Pancreas (tissue), 10 donors: ENCODE data around the gene C16orf92. TPM values are rescaled to one million over a fixed set of nuclear protein-coding genes. Genes with fewer than 3 reads are reported as not detected.

ENCODE experiments used
- ATAC-seq, 4 donors: fragments of 200-7000 bp; cut with Tn5 transposase; one replicate each; pipeline versions ENCODE4 v1.8.0 to v1.9.1; 2020; ENCODE audit warnings: mild to moderate bottlenecking in 4 of 4, moderate library complexity in 4 of 4
- DNase-seq, 6 donors: peaks; one replicate each; pipeline ENCODE4 v3.0.0-alpha.2; 2020
- FAIRE-seq: peaks from 2 replicates; lab custom pipeline; 2012; peaks lifted over from hg19 to GRCh38; lab: Jason Lieb, UNC
- H3K27ac ChIP-seq, 4 donors: fragments of 200-600 bp; sonication (generic); 1 replicate in 3 of 4; 2 replicates in 1 of 4; pipeline versions ENCODE4 v1.5.0 to v1.8.0; 2020
- H3K27me3 ChIP-seq, 4 donors: fragments of 200-600 bp; one replicate each; pipeline ENCODE4 v1.8.0; 2021
- H3K36me3 ChIP-seq, 3 donors: fragments of 200-600 bp; sonication (generic) in 1 of 3; one replicate each; pipeline versions ENCODE4 v1.5.0 to v1.8.0; 2020 to 2021
- H3K4me1 ChIP-seq, 3 donors: fragments of 200-600 bp; one replicate each; pipeline ENCODE4 v1.8.0; 2021
- H3K4me3 ChIP-seq, 4 donors: fragments of 200-600 bp; sonication (generic) in 2 of 4; one replicate each; pipeline versions ENCODE4 v1.5.0 to v1.8.0; 2020 to 2021
- H3K9me3 ChIP-seq, 4 donors: fragments of 200-600 bp; one replicate each; pipeline ENCODE4 v1.8.0; 2021
- WGBS, 2 donors: extraction: QIAGEN DNeasy Blood & Tissue Kit; methylation state at CpG; one replicate each; pipeline ENCODE4 v1.1.7; 2013; 5-methylcytosine and 5-hydroxymethylcytosine counted together
- intact Hi-C, 3 donors: fragments of 100-400 bp; cut with DNase I; formaldehyde crosslinking; loops; one replicate each; pipeline versions ENCODE4 v1.11.1 to v1.14.2; 2022
- polyA plus RNA-seq, 2 donors: library from polyadenylated mRNA; stranded (reverse); fragments of 200-250 nt; gene quantifications; one replicate each; pipeline ENCODE4 v1.2.3, GENCODE V29; 2013
- total RNA-seq, 6 donors: library from RNA; stranded (reverse); fragmentation: NEBNext Ultra II Directional in 4 of 6; extraction: Animal tissue kit (Norgen Biotek cat#: 25700) in 4 of 6; gene quantifications; one replicate each; pipeline versions ENCODE4 v1.2.1 to v1.2.4, GENCODE V29; 2021 to 2023
- TF ChIP-seq, protein P1 (sequence below), 4 donors: fragments of 200-600 bp; sonication (generic) in 3 of 4; IDR thresholded peaks; one replicate each; pipeline versions ENCODE4 v1.5.0 to v1.8.0; 2021; ENCODE audit warnings: antibody characterized with exemption in 4 of 4
- donor health status: healthy with polysubstance abuse.
- donor health status: DM: no; HTN: no; CAD: no; lungs with moderate emphysema.
- donor health status: DM: no; HTN: no; CAD: no.
- donor health status: control.
- donor health status: control.
- donor health status: Bipolar disorder and iron deficiency.
- donor health status: DM: yes; HTN: yes; CAD: no.
- donor health status: DM: no; HTN: no; CAD: no.
- donor health status: DM: no; HTN: no; CAD: no.
- donor health status: DM: yes; HTN: yes; CAD: no.

Gene C16orf92
- total and polyA plus RNA-seq, 8 donors = not detected

DNA sequence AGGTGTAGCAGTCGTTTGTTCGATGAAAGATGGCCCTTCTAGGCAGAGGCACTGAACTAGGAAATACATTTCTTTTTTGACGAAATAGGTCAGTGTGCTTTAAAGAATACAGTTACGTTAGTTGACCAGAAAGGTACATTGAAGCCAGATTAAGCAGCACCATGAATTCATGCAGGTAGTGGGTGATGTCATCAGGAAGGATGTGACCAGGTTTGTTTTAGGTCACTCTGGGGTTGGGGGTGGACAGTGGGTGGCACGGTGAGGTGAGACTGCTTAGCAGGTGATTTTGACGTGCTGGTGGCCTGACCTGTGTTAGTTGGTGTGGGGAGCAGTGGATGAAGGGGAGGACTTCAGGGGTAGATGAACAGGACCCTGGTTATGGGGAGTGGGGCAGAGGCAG lies 23.4 kb upstream of the C16orf92 start:
- ATAC-seq = no peak
- TF ChIP-seq, protein P1, sequence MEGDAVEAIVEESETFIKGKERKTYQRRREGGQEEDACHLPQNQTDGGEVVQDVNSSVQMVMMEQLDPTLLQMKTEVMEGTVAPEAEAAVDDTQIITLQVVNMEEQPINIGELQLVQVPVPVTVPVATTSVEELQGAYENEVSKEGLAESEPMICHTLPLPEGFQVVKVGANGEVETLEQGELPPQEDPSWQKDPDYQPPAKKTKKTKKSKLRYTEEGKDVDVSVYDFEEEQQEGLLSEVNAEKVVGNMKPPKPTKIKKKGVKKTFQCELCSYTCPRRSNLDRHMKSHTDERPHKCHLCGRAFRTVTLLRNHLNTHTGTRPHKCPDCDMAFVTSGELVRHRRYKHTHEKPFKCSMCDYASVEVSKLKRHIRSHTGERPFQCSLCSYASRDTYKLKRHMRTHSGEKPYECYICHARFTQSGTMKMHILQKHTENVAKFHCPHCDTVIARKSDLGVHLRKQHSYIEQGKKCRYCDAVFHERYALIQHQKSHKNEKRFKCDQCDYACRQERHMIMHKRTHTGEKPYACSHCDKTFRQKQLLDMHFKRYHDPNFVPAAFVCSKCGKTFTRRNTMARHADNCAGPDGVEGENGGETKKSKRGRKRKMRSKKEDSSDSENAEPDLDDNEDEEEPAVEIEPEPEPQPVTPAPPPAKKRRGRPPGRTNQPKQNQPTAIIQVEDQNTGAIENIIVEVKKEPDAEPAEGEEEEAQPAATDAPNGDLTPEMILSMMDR (IDR thresholded peaks at IDR 0.05) = no peak
- H3K9me3 ChIP-seq = no peaks in the 10 kb centered on the region
- no peak overlapping the region for H3K27ac ChIP-seq
- H3K4me1 ChIP-seq = peaks cover under 1 to 9% (median 4%) of the 10 kb centered on the region in 3 donors
- no peaks in the 10 kb centered on the region for H3K36me3 ChIP-seq
- H3K27me3 ChIP-seq = no peaks in the 10 kb centered on the region
- intact Hi-C loops = loop anchor here in 2 of 3 donors (10.0 kb wide), 2 partner anchors 135 to 305 kb away; partner anchors contain the start of gene CDIPT (in 1 of the 2)
- peak in 1 of 6 donors; percentile 25 for DNase-seq
- H3K4me3 ChIP-seq = no peak overlapping the region
- WGBS, 2 donors = 87 to 89% methylated on average over 6 of the region's 6 CpGs
- no peak for FAIRE-seq

DNA sequence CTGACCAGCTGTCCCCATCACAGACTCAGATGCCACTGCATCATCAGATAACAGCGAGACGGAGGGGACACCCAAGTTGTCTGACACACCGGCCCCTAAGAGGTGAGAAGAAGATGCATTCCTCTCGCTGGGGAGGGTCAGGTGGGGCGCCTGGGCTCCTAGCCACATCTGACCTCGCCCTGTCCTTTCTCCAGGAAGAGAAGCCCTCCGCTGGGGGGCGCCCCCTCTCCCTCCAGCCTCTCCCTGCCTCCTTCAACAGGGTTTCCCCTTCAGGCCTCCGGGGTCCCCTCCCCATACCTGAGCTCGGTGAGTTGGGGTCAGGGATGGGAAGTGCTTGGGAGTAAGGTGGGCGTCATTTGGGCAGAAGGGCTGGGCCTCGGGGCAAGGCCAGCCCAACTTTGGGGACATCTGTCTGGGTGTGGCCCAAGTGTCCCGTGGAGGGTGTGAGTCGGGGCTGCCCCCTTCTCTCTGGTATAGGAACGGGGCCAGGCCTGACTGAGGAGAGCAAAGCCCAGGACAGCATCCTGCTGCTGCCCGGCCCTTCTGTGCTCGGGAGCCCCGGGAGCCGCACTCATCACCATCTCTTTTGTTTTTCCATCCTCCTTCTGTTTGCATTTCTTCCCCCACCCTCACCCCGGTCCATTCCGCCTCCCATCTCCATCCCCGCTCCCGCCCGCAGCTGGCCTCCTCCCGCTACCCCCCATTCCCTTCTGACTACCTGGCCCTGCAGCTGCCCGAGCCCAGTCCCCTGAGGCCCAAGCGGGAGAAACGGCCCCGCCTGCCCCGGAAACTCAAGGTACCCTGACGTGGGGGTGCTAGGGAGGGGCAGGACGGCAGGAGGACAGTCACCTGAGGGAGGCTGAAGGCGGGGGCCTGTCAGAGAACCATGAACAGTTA lies 22.0 kb upstream of the C16orf92 start:
- Histone ChIP-seq H3K4me1 (peaks cover 0 to 9% (median 4%) of the 10 kb centered on the region in 3 donors), H3K9me3 (no peaks in the 10 kb centered on the region), H3K27ac (no peak overlapping the region), H3K4me3 (no peak overlapping the region), H3K27me3 (no peaks in the 10 kb centered on the region), H3K36me3 (no peaks in the 10 kb centered on the region)
- no peak for ATAC-seq
- TF ChIP-seq, protein P1 (IDR thresholded peaks at IDR 0.05) = no peak
- peak in 1 of 6 donors; percentile 64 for DNase-seq
- WGBS, 2 donors = 87 to 88% methylated on average over 33 of the region's 33 CpGs
- intact Hi-C loops = loop anchor here in 2 of 3 donors (10.0 kb wide), 2 partner anchors 136 to 306 kb away; partner anchors contain the start of gene CDIPT (in 1 of the 2)
- FAIRE-seq = no peak

DNA sequence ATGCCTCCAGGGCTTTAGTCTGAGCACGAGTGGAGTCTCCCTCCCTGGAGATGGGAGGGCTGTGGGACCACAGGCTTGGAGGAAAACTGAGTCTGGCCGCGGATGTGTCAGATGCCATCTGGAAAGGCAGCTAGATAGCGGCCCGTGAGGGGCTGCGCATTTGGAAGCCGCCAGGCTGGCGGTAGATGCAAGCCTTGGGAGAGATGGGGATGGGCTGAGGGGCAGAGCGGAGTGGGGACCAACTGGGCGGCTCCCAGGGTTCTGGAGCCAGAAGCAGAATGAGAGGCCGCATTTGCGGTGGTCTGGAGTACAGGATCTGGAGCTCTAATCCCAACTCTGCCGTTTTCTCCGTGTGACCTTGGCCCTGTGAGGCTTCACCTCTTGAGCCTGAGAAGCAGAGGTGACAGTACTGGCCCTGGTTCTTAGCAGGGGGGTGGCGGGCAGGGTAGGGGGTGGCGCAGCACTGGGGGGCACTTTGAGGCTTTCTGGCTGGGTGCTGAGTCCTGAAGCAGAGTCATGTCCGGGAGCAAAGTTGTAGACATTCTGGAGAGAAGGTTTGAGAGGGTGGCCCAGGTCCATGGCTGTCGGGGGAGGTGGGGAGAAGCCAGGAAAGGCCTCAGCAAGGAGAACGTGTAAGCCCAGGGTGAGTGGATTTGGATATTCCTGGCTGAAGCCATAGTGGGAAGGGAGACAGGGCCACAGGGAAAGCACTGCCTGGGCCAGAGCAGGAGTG lies 20.2 kb upstream of the C16orf92 start:
- no peak for ATAC-seq
- Histone ChIP-seq H3K27me3 (no peaks in the 10 kb centered on the region), H3K27ac (no peak overlapping the region), H3K4me1 (no peaks in the 10 kb centered on the region), H3K4me3 (no peak overlapping the region), H3K36me3 (no peaks in the 10 kb centered on the region), H3K9me3 (no peaks in the 10 kb centered on the region)
- TF ChIP-seq, protein P1 (IDR thresholded peaks at IDR 0.05) = no peak
- FAIRE-seq = no peak
- peak in 1 of 6 donors; percentile 43 for DNase-seq
- 83 to 86% methylated on average over 19 of the region's 19 CpGs for WGBS, 2 donors
- intact Hi-C loops = loop anchor here in 2 of 3 donors (10.0 kb wide), 2 partner anchors 138 to 308 kb away; partner anchors contain the start of gene CDIPT (in 1 of the 2)

DNA sequence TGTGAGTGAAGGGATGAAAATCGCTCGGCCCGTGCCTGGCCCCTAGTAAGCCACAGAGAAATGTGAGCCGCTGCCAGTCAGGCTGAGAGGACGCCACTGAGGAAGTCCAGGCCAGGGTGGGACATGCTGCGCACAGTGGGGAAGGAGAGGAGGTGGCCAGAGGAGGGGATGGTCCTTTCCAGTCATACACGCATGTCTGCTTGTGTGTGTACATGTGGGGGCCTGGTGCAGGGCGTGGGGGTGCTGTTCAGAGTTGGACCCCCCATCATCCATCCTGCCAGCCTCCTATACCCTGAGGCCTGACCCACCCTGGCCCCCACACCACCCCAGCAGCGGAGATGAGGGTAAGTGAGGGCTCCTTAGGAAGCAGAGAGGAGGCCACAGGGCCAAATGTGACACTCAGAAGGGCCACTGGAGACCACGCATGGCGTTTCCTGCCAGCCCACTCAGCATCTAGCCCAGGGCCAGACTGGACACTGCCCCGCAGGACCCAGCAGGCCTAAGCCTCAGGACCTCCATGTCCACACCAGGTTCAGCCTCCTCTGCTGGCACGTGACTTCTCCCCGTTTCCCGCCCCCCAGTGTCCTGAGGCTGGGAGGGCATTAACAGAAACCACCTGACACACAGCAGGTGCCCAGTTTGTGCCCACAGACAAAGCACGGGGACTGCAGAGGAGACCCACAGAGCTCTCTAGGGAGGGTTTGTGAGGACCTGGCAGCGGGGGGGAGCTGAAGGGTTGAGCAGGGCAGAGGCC lies 19.2 kb upstream of the C16orf92 start:
- FAIRE-seq (no peak), DNase-seq (peak in 1 of 6 donors; percentile 70), ATAC-seq (no peak)
- Histone ChIP-seq H3K27ac (no peak overlapping the region), H3K27me3 (no peaks in the 10 kb centered on the region), H3K4me1 (no peaks in the 10 kb centered on the region), H3K4me3 (no peak overlapping the region), H3K9me3 (no peaks in the 10 kb centered on the region), H3K36me3 (no peaks in the 10 kb centered on the region)
- intact Hi-C loops = loop anchor here in 2 of 3 donors (10.0 kb wide), 2 partner anchors 139 to 309 kb away; partner anchors contain the start of gene CDIPT (in 1 of the 2)
- TF ChIP-seq, protein P1 (IDR thresholded peaks at IDR 0.05) = no peak
- 86 to 91% methylated on average over 17 of the region's 17 CpGs for WGBS, 2 donors
